ENCODE results near the gene NKAIN2.
"Not testable (repeated sequence)": the region's sequence is repeated elsewhere in the genome, so short reads cannot be mapped to it uniquely, and the experiment has no call there.

The NKAIN2 gene

DNA sequence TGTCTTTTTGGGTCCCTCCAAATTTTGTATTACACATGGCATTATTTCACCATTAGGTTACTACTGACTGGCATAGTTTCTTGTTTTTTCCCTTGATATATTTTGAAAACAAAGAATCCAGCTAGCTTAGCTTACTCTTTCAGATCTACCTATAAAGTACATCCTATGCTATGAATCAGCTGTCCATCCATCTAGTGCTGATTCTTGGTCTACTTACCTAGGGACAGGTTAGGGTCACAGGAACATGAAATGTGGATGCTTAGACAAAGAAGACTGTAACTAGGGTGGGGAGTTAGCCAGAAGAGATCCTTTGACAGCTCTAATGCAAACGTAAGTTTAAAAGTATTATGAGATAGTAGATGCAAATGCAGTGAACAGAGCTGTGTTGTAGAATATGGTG lies 91.7 kb downstream of the NKAIN2 start:
- DNase-seq (ENCODE audit: low read depth), result no peak

DNA sequence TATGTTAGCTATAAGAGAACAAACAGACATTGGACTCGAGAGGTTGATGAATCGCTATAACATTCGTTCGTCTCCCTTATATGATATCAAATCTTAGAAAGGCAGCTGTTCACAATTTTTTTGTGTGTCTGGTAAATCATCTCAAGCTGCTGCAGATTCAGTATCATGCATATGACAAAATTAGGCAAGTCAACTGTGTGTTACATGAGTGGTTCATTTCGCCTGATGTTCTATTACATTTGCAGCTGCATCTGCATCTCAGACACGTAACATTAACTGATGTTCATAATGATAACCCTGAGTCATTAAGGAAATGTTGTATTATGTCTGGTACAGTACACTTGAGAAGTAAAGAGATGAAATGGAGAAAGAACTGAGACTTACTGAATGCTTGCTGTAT lies 92.1 kb downstream of the NKAIN2 start:
- DNase-seq (ENCODE audit: low read depth), result no peak

DNA sequence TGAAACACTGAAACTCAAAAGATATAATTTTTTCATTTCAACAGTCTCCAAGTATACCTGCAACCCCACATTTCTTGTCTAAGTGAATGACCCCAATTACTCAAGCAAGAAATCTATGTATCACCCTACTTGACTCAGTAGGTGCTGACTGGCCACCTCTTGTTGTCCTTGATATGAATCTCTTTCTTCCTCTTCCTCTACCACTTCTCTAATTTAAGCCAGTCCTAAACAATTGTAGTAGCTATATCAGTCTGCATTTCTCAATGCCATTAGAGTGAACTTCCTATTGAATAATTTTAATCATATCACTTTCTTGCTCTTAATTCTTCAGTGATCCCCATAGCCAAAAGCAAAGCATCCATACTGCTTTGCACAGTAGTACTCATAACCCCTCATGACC lies 93.2 kb downstream of the NKAIN2 start:
- no peak for DNase-seq (ENCODE audit: low read depth)

DNA sequence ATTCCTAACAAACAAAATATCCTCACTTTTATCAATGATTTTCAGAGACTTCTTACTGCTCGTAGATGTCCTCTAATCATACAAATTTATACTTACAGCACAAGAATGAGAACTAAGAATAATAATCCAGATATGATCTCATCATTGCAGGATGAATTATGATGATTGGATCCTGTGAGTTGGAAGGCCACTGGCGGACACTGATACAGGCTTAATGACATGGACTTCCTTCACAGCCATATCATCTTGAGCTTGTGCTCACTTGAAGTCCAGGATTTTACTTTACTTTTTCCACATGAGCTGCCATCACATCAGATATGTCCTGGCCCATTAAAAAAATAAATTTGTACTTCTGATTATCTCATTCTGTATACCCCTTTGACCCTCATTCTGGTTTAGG lies 94.3 kb downstream of the NKAIN2 start:
- no peak for DNase-seq (ENCODE audit: low read depth)

DNA sequence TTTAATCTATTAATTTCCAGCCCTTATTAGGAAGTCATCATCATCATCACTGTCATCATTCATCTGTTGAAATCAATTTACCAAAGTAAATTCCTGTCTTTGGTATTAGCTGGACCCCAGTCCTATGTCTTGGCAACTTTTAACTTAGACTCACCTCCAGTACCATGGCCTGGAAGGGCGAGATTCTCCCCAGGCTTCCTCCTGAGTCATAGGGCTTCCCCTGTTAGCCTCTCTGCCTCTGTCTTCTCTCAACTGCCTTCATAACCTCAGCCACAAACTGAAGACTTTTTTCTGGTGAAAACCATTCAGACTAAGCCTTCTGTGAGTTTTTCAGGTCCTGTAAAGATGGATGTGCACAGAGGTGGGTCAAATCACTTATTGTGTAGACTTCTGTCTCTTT lies 95.0 kb downstream of the NKAIN2 start:
- DNase-seq (ENCODE audit: low read depth), result no peak

DNA sequence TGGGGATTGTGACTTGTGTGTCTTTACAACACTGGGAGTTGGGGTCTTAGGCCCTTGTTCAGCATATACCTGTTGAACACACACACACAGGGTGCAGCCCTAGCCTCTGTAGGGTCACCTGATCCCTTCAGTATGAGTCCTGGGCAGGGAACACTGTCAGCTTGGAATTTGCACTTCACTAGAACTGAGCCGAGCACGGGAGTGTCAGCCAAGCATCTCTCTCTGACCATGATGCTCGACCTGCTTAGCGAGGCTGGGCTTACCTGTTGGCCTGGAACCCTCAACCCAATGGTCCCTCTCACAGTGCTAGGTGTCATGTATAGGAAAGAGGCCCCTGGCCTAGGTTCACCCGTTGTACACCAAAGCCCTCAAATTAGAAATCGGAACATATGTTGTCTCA lies 96.1 kb downstream of the NKAIN2 start:
- no peak for DNase-seq (ENCODE audit: low read depth)

DNA sequence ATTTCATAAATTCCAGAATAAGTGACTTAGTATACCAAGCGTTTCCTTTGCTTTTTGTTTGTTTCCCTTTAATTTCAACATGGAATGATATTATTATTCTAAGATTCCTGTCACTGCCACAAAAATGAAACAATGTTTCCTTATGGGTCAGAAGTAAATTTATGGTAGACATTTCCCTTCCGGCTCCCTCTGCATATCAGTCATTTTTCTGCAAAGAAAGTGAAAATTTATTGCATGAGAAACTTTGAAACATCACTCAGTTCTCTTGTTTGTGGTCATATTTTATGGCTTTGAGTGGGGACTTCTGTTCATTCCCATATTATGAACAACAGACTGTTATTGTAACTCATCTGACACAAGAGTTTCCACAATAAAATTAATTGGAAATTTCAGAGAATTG lies 97.8 kb downstream of the NKAIN2 start:
- no peak for DNase-seq (ENCODE audit: low read depth)

DNA sequence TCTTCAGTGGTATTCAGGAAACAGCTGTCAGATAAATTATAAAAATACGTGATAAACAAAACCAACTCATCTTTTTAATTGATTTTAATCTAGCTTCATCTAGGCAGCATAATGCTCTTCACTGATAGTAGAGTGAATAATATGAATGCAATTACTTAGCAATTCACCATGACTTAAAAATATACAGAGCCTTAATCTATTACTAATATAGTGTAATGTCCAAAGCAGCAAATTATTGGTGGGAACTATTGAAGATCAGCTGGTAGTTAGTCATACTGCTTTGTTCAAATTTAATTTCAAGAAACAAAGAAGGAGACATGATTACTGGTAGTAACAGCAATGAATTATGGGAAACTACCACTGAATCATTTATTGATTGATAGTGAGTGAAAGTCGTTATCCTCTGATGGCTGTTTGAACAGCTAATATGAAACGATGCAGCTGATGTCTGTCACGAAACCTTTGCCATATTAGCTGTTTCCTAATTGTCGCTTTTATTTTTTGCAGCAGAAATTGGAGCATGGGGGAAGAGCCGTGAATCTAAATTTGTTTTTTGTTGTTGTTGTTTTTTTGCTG lies 99.2 kb downstream of the NKAIN2 start:
- no peak for DNase-seq (ENCODE audit: low read depth)

DNA sequence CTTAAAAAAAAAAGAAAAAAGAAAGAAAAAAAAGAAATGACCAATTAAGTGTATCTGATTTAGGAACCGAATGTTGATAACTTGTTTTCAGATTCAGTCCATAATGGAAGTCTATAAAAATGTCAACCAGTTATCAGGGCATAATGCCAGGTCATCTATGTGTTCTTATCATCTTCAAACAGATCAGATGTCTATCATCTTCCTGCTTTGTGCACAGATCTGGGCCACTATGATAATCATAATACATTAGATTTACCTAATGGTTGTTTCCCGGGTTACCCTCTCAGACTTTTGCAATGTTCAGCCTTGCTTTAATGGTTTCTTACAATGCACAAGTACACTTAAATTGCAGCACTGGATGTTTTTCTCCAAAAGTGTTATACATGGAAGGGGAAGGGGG lies 100.6 kb downstream of the NKAIN2 start:
- DNase-seq (ENCODE audit: low read depth), result no peak

DNA sequence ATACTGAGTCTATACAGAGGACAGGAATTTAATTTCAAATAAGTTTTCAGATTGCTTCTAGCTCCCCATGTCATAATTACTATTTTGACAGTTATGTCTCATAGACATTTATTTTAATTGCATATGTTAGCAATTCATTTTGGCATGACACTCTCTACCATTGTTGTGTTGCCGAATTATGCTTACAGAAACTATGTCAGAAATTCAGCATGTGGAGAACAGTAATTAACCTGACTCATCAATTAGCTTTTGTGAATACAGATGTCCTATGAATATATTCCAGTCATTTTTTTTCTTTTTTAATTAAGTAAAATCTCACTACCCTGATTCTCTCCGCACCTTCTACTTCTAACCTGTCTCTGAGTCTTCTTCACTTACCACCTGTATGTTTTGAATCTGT lies 105.1 kb downstream of the NKAIN2 start:
- DNase-seq (ENCODE audit: low read depth), result no peak

DNA sequence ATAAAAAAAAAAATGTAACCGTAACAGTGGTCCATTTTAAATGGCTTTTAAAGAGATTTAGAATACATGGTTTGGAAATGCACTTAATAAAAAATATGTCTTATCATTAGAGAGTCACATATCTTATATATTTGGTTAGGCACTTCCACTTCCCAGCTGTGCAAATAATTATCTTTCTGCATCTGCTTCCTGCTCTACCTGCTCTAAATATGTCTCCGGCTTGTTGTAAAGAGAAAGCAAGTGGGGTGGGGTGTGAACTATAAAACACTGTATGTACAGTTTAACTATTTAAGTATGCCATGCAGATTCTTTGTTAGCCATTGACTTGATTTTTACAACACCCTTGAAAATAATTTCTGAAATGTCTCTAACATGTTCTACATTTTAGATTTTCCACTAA lies 106.3 kb downstream of the NKAIN2 start:
- no peak for DNase-seq (ENCODE audit: low read depth)

DNA sequence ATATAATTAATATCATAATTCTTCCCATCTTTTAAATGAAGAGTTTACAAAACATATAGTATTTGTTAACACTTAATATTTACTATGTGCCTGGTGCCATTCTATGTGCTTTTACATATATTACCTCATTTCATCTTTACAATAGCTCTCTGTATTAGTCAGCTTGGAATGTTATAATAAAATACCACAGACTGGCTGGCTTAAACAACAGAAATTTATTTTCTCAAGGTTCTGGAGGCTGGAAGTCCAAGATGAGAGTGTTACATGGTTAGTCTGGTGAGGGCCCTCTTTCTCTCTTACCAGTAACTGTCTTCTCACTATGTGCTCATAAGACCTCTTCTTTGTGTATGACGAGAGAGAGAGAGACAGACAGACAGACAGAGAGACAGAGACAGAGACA lies 110.2 kb downstream of the NKAIN2 start:
- no peak for DNase-seq (ENCODE audit: low read depth)

DNA sequence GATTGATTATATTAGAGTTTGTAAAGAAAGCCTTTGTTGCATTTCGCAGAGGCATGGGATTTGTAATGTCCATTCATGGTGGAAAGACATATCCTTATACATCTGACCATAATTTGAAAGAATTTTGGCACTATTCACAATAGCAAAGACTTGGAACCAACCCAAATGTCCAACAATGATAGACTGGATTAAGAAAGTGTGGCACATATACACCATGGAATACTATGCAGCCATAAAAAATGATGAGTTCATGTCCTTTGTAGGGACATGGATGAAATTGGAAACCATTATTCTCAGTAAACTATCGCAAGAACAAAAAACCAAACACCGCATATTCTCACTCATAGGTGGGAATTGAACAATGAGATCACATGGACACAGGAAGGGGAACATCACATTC lies 119.7 kb downstream of the NKAIN2 start:
- DNase-seq (ENCODE audit: low read depth), result not testable (repeated sequence)

DNA sequence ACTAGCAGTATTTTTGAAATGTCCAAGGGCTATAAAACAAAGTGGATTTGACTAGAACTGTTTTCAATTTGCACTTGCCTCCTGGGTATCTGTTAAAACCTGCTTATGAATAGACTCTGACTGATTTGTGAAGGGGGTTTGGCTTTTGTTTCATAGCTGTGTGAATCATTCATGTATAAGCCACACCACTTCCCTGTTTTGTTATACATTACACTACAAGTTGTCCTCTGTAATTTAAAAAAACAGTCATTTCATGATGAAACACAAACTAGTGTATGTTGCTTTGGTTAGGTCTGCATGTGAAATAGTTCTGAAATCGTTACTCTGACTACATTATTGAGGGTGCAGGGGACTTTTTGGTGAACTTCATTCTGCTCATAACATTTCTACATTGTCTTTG lies 121.7 kb downstream of the NKAIN2 start:
- DNase-seq (ENCODE audit: low read depth), result no peak

DNA sequence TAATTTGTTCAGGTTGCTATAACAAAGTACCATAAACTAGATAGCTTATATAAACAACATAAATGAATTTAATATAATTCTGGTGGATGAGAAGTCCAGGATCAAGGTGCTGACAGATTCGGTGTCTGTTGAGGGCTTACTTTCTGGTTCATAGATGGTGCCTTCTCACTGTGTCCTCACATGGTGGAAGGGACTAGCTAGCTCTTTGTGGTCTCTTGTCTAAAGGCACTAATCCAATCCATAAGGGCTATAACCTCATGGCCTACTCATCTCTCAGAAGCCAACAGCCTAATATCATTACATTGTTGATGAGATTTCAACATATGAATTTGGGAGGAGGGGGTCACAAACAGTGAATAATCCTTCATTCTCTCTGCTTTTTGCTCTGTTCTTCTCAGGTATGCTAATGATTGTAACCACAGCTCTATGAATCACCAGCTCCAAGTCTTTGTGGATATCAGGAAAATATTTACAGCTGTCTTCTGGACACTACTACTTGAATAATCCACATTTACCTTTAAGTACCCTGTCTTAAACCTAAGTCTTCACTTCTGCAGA lies 122.3 kb downstream of the NKAIN2 start:
- no peak for DNase-seq (ENCODE audit: low read depth)

DNA sequence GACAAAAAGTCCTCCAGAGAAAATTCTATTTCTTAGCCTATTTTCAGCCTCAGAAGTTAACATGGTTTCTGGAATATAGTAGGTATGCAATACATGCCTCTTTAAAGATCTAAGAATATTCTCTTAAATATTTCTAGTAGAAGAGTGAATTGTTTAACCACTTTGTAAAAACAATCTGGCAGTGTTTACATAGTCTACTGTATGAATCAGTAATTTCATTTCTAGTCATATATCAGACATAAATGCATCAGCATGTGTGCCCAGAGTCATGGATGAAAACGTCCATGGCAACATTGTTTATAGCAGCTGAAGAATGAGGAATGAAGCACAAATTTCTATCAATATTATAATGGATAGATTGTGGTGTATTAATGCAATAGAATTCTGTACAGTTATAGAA lies 124.9 kb downstream of the NKAIN2 start:
- DNase-seq (ENCODE audit: low read depth), result no peak

DNA sequence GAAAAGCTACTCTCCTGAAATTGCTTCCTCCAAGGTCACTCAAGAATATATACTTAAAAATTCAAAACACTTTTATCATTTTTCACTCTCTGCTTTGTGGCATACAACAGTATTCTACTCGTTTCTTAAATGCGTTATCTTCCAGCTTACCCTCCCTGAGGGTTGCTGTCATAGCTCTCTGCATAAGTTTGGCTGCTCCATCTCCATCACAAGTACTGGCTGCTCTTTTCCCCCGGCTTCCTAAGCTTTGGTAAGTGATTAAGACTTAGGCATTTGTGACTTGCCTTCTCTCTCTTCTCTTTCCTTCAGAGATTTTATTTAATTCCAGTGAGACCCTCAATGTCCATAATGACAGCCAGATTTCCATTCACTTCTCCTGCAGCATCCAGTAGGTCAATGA lies 128.3 kb downstream of the NKAIN2 start:
- DNase-seq (ENCODE audit: low read depth), result no peak

DNA sequence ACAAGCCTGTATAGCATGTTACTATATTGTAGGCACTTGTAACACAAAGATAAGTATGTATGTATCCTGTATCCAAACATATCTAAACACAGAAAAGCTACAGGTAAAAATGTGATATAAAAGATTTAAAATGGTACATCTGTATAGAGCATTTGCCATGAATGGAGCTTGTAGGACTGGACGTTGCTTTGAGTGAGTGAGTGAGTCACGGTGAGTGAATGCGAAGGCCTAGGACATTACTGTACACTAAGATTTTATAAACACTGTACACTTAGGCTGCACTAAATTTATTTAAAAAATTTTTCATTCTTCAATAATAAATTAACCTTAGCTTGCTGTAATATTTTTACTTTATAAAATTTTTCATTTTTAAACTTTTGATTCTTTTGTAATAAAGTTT lies 136.9 kb downstream of the NKAIN2 start:
- no peak for DNase-seq (ENCODE audit: low read depth)

DNA sequence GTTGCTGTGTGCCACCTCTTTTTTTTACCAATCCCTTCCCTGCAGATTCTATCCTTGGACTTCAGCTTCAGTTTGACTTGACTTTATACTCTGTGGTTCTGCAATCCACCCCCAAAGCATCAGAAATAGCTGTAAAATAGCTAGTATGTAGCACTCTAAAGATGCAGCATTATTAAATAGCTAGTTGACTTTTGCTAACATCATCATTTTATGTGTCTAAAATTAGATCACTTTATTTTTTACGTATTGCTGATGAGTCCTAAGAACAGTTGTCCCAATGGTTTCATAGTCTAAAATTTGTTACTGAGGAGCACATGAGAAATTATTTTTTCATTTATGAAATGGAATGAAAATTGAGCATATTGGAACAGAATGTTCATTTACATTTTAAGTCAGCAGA lies 138.2 kb downstream of the NKAIN2 start:
- DNase-seq (ENCODE audit: low read depth), result no peak

DNA sequence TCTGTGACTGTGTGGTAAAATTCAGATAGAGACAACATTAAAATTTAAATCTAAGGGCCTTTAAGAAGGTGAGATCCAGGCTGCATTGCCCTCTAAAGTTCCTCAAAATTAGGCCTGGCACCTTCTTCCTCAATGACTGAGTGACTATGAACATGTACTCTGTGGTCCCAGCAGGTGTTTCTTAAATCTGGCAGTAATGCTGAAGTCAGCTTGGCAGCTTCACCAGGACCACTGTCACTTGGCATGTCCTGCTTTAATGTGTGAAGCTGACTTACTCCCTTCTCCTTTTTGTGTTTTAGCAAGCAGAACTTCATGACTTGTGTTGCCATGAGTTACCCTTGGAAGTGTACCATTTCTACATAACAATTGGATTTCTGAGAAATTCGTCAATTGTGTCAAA lies 141.7 kb downstream of the NKAIN2 start:
- DNase-seq (ENCODE audit: low read depth), result no peak

DNA sequence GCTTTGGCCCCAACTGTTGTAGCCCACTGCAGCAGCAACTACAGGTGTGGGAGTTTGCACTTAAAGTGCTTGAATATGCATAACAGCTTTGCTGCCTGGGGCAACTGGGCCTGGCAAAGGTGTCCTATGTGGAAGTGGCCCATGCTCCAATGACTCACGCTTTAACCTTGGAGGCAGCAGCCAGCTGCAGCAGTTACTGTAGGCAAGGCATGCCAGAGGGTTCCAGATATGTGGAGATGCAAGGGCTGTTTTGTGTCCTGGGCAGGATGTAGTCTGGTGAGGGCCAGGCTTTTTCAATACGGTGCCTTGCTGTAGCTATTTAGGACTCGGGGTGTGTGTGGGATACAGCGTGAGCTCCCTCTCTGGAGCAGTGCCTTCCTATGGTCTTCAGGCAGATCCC lies 150.3 kb downstream of the NKAIN2 start:
- DNase-seq (ENCODE audit: low read depth), result no peak

DNA sequence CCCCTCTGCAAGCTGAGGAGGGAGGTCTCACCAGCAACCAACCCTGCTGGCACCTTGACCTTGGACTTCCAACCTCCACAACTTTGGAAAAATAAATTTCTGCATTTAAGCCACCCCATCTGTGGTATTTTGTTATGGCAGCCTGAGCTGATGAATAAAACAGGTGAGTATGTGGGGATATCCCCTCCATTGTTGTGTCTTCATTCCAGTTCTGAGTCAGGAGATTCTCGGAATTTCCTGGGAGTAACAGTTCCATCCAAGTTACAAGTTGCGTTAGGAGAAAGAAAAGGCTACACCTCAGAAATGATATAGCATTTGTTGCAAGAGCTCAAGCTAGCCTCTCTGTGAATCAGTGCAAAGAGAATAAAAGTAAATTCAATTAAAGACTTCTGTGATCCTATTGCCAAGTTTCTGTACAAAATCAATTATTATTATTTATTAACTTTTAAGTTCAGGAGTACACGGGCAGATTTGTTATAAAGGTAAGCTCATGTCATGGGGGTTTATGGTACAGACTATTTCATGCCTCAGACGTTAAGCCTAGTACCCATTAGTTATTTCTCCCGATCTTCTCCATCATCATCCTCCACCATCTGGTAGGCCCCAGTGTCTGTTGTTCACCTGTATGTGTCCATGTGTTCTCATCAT lies 153.0 kb downstream of the NKAIN2 start:
- no peak for DNase-seq (ENCODE audit: low read depth)

DNA sequence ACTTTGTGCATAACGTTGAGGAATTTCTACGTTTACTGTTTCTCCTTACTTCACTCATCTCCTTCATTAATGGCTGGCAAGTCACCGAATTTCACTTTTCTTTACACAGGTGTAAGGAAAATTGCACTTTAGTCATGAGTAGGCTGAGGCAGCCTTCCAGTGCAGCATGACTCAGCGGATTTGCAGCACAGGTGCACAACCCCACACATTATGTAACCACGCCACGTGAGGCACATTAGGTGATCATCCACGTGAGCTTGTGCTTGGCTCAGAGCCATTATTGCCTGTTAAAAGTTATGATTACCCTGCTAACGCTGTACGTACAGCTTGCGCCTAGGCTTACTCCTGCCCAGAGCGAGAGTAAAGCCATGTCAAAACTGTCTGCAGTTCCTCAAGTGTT lies 158.8 kb downstream of the NKAIN2 start:
- no peak for DNase-seq (ENCODE audit: low read depth)

DNA sequence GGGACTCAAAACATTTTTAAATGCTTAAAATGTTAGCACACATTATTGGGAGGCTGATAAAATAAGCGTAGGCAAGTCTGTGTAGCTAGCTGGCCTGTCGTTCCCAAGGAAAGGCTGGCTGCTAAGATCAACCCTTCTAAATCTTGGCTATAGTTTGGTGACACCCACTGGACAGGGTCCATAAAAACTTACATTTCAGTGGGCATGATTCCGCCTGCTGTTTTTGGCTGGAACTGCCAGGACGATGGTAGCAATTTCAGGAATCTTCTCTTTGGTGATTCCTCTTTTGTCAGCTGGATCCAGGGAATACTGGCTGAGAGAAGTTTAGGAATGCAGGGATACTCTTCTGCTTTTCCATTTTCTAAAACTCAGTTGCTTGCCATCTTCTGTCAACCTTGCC lies 162.2 kb downstream of the NKAIN2 start:
- no peak for DNase-seq (ENCODE audit: low read depth)

All from activated T-cell treated with anti-CD3 and anti-CD28 coated beads for 24 hours (primary cell).